Gastrocnemius medialis (tissue), 4 donors: ENCODE measurements around the gene MED16. TPM values are rescaled to one million over a fixed set of nuclear protein-coding genes. Genes with fewer than 3 reads are reported as not detected.
"Not testable (repeated sequence)": the region's sequence is repeated elsewhere in the genome, so short reads cannot be mapped to it uniquely, and the experiment has no call there.

ENCODE experiments used
- ATAC-seq, 2 donors: fragments of 150-250 bp; one replicate each; pipeline ENCODE4 v1.9.1; 2016
- DNase-seq, 2 donors: peaks; one replicate each; pipeline ENCODE4 v3.0.0-alpha.2; 2019
- H3K27ac ChIP-seq, 4 donors: fragments of 200-600 bp; sonication (generic); 1 replicate in 1 of 4; 2 replicates in 3 of 4; pipeline ENCODE4 v1.5.1; 2016 to 2018; ENCODE audit warnings: mild to moderate bottlenecking in 2 of 4, moderate library complexity in 1 of 4
- H3K27me3 ChIP-seq, 3 donors: fragments of 200-600 bp; sonication (generic) in 2 of 3; 1 replicate in 1 of 3; 2 replicates in 2 of 3; pipeline versions ENCODE4 v1.5.1 to v1.6.0; 2016 to 2019; ENCODE audit warnings: mild to moderate bottlenecking in 1 of 3, moderate library complexity in 1 of 3
- H3K36me3 ChIP-seq, 2 donors: fragments of 200-600 bp; sonication (generic) in 1 of 2; one replicate each; pipeline ENCODE4 v1.5.1; 2017 to 2018
- H3K4me1 ChIP-seq, 2 donors: fragments of 200-600 bp; sonication (generic) in 1 of 2; one replicate each; pipeline ENCODE4 v1.5.1; 2016 to 2017; ENCODE audit warnings: mild to moderate bottlenecking in 2 of 2
- H3K4me3 ChIP-seq, 4 donors: fragments of 200-600 bp; sonication (generic) in 3 of 4; 1 replicate in 1 of 4; 2 replicates in 3 of 4; pipeline ENCODE4 v1.5.1; 2016 to 2019; ENCODE audit warnings: mild to moderate bottlenecking in 2 of 4
- H3K9me3 ChIP-seq, 3 donors: fragments of 200-600 bp; sonication (generic) in 2 of 3; 1 replicate in 1 of 3; 2 replicates in 2 of 3; pipeline ENCODE4 v1.5.1; 2016 to 2019
- CTCF ChIP-seq, 5 experiments: fragments of 450-650 bp in 3 of 5; fragments of 200-600 bp in 2 of 5; sonication (generic) in 2 of 5; IDR thresholded peaks in 4 of 5; conservative IDR thresholded peaks in 1 of 5; 1 replicate in 4 of 5; 2 replicates in 1 of 5; pipeline ENCODE4 v1.5.1; 2016 to 2019; ENCODE audit warnings: antibody characterized with exemption in 5 of 5, mild to moderate bottlenecking in 3 of 5, moderate library complexity in 3 of 5
- POLR2A ChIP-seq, 2 donors: fragments of 450-650 bp; IDR thresholded peaks; one replicate each; pipeline ENCODE4 v1.6.1; 2017; ENCODE audit warnings: antibody characterized with exemption in 2 of 2, mild to moderate bottlenecking in 2 of 2, moderate library complexity in 2 of 2
- in situ Hi-C, 4 donors: fragments of 200-750 bp; cut with MboI; loops; one replicate each; pipeline versions ENCODE4 v1.15.0 to v1.8.0; 2017; ENCODE audit warnings: low sequenced_read_pairs in 4 of 4
- intact Hi-C: fragments of 100-400 bp; cut with DNase I; formaldehyde crosslinking; loops from one replicate; pipeline ENCODE4 v1.15.1; 2023; ENCODE audit warnings: low total_unique reads
- total RNA-seq, 4 donors: library from RNA; depleted of rRNA; stranded (reverse); fragments of >200 nt; gene quantifications; one replicate each; pipeline versions ENCODE4 v1.1.0 to v1.2.3, GENCODE V29; 2016

Gene MED16
- total RNA-seq, 4 donors from 2014 or later = 22.0 to 67.6 (median 54.6) TPM

DNA sequence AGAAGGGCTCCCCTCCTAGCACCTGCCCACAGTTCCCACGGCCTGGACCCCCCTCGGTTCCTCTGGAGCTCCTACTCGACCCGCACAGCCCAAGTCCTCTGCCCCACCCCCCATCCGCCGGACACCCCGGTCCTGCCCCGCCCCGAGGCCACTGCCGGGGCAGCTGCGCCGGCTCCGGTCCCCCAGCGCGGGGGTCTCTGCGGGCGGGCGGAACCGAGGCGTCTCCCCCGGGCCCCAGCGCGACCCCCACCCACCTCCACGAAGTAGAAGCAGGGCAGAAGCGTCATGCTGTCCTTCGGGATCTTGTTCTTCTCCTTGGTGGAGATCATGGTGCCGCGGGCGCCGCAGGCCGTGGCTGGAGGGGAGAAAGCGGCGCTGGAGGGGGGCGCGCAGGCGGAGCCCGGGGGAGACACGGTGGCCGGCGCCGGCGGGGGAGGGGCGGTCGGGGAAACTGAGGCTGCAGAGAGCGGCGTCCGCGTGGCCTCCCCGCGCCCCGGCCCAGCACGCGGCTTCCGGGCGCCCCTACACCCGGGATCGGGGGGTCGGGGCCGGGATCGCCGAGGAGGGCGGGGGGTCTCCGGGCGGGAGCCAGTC lies 71.7 kb downstream of the MED16 start:
- H3K36me3 ChIP-seq = no peaks in the 10 kb centered on the region
- H3K9me3 ChIP-seq = no peaks in the 10 kb centered on the region
- intact Hi-C loops (no loop called here), in situ Hi-C loops (no loop called here)
- no peak overlapping the region for H3K27ac ChIP-seq
- peaks cover 21 to 34% (median 29%) of the 10 kb centered on the region in 3 donors for H3K27me3 ChIP-seq
- TF ChIP-seq POLR2A (IDR thresholded peaks at IDR 0.05) = no peak
- no peak for TF ChIP-seq CTCF (IDR thresholded peaks at IDR 0.05 in 4 of 5, conservative IDR thresholded peaks at IDR 0.05 in 1 of 5)
- H3K4me3 ChIP-seq = peak overlapping the region; percentile 6 to 38 (median 26)
- no peak for DNase-seq
- no peak for ATAC-seq
- peaks cover 0 to 3% of the 10 kb centered on the region in 2 donors for H3K4me1 ChIP-seq

DNA sequence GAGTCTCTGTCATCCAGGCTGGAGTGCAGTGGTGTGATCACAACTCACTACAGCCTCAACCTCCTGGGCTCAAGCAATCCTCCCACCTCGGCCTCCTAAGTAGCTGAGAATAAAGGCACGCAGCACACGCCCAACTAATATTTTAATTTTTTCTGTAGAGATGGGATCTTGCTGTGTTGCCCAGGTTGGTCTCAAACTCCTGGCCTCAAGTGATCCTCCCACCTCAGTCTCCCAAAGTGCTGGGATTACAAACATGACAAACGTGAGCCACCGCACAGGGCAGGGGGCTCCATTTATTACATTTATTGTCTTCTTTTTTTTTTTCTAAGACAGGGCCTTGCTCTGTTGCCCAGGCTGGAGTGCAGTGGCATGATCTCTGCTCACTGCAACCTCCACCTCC lies 72.8 kb downstream of the MED16 start:
- DNase-seq, H3K4me1 ChIP-seq, H3K4me3 ChIP-seq, ATAC-seq, intact Hi-C loops, H3K9me3 ChIP-seq, in situ Hi-C loops, H3K27ac ChIP-seq, H3K36me3 ChIP-seq: not testable (repeated sequence)
- peaks cover 18 to 34% (median 29%) of the 10 kb centered on the region in 3 donors for H3K27me3 ChIP-seq

Other genes starting within 250 kb of the MED16 start
- gene RNF126, start 230.0 kb downstream of the MED16 start, total RNA-seq = 100 to 1,000 TPM in 3 of 4 donors, 10 to 100 TPM in 1; 72.3 to 148 (median 129) TPM
- gene FSTL3, start 216.8 kb downstream of the MED16 start, total RNA-seq = 10 to 100 TPM in 3 of 4 donors, 1 to 10 TPM in 1; 7.5 to 20.1 (median 15.9) TPM
- gene PRSS57, start 197.7 kb downstream of the MED16 start, total RNA-seq = not detected
- gene PALM, start 184.3 kb downstream of the MED16 start, total RNA-seq = 10 to 100 TPM in 1 of 4 donors, 1 to 10 TPM in 3; 4.4 to 10.2 (median 7.2) TPM
- gene MISP, start 142.1 kb downstream of the MED16 start, total RNA-seq = 1 to 10 TPM in 1 of 4 donors, not detected in 3; 1.2 TPM
- 10 to 100 TPM; 29.8 to 51.7 (median 36.7) TPM for gene PTBP1, start 95.7 kb downstream of the MED16 start, total RNA-seq
- not detected for gene PLPPR3, start 71.2 kb downstream of the MED16 start, total RNA-seq
- gene AZU1, start 65.3 kb downstream of the MED16 start, total RNA-seq = not detected
- under 1 TPM in 1 of 4 donors, not detected in 3; 0.51 TPM for gene PRTN3, start 52.2 kb downstream of the MED16 start, total RNA-seq
- gene ELANE, start 40.9 kb downstream of the MED16 start, total RNA-seq = under 1 TPM in 2 of 4 donors, not detected in 2; 0.46 to 0.84 TPM
- 100 to 1,000 TPM; 153 to 309 (median 210) TPM for gene CFD, start 33.5 kb downstream of the MED16 start, total RNA-seq
- gene RNU6-9, start 297 bp upstream of the MED16 start, total RNA-seq = not detected
- 10 to 100 TPM; 37.2 to 49.1 (median 44.3) TPM for gene R3HDM4, start 20.0 kb upstream of the MED16 start, total RNA-seq
- not detected for gene KISS1R, start 24.1 kb upstream of the MED16 start, total RNA-seq
- gene ARID3A, start 32.8 kb upstream of the MED16 start, total RNA-seq = 1 to 10 TPM; 1.8 to 9.9 (median 7.8) TPM
- gene WDR18, start 91.2 kb upstream of the MED16 start, total RNA-seq = 10 to 100 TPM in 3 of 4 donors, 1 to 10 TPM in 1; 4.4 to 59.0 (median 28.6) TPM
- gene GRIN3B, start 107.2 kb upstream of the MED16 start, total RNA-seq = not detected
- 100 to 1,000 TPM in 3 of 4 donors, 10 to 100 TPM in 1; 98.5 to 150 (median 124) TPM for gene TMEM259, start 127.9 kb upstream of the MED16 start, total RNA-seq
- gene RNU6-2, start 128.3 kb upstream of the MED16 start, total RNA-seq = not detected
- 10 to 100 TPM in 1 of 4 donors, 1 to 10 TPM in 3; 2.2 to 10.1 (median 4.1) TPM for gene CNN2, start 133.4 kb upstream of the MED16 start, total RNA-seq
- 10 to 100 TPM in 3 of 4 donors, 1 to 10 TPM in 1; 6.0 to 20.0 (median 15.0) TPM for gene ABCA7, start 146.9 kb upstream of the MED16 start, total RNA-seq
- 1 to 10 TPM in 3 of 4 donors, under 1 TPM in 1; 0.83 to 7.6 (median 3.4) TPM for gene ARHGAP45, start 174.0 kb upstream of the MED16 start, total RNA-seq
- 100 to 1,000 TPM; 118 to 263 (median 228) TPM for gene POLR2E, start 202.2 kb upstream of the MED16 start, total RNA-seq
- 100 to 1,000 TPM; 616 to 907 (median 819) TPM for gene GPX4, start 210.8 kb upstream of the MED16 start, total RNA-seq